Common myeloid progenitor, CD34-positive (primary cell): ENCODE measurements around the gene KRT78.
"Not testable (repeated sequence)": the region's sequence is repeated elsewhere in the genome, so short reads cannot be mapped to it uniquely, and the experiment has no call there.

Experiments used
- CTCF ChIA-PET: fragments of 350-600 bp; sonication (Branson Sonifier 250); formaldehyde crosslinking; loops from one replicate; lab custom pipeline; 2021; ENCODE audit warnings: antibody characterized with exemption; lab: Charles Lee
- POLR2A ChIA-PET: fragments of 350-600 bp; sonication (Branson Sonifier 250); formaldehyde crosslinking; loops from one replicate; lab custom pipeline; 2021; ENCODE audit warnings: antibody characterized with exemption; lab: Charles Lee
- DNase-seq, 3 donors: peaks; one replicate each; pipeline versions ENCODE4 v3.0.0 to v3.0.0-alpha.2; 2013
- H3K27ac ChIP-seq, 2 experiments: 1 replicate in 1 of 2; 2 replicates in 1 of 2; pipeline ENCODE4 v1.7.0; 2013; ENCODE audit warnings: inconsistent platforms in 2 of 2, low read length in 2 of 2, mild to moderate bottlenecking in 2 of 2, low read depth in 1 of 2, moderate library complexity in 1 of 2; ENCODE audit not compliant: severe bottlenecking in 2 of 2, insufficient read depth in 1 of 2, poor library complexity in 1 of 2
- H3K27me3 ChIP-seq, 5 experiments: replicated peaks in 2 of 5; 1 replicate in 3 of 5; 2 replicates in 2 of 5; pipeline versions ENCODE4 v1.6.1 to v1.7.0; 2013; ENCODE audit warnings: low read length in 4 of 5, mild to moderate bottlenecking in 2 of 5, moderate library complexity in 2 of 5, inconsistent platforms in 1 of 5; ENCODE audit not compliant: insufficient read depth in 5 of 5, control insufficient read depth in 4 of 5
- H3K36me3 ChIP-seq, 4 experiments: 1 replicate in 2 of 4; 2 replicates in 2 of 4; pipeline versions ENCODE4 v1.6.1 to v1.7.0; 2013; ENCODE audit warnings: low read length in 3 of 4, control low read depth in 1 of 4, mild to moderate bottlenecking in 1 of 4; ENCODE audit not compliant: control insufficient read depth in 4 of 4, insufficient read depth in 4 of 4
- H3K4me1 ChIP-seq, 4 experiments: 1 replicate in 3 of 4; 2 replicates in 1 of 4; pipeline versions ENCODE4 v1.6.1 to v1.7.1; 2013; ENCODE audit warnings: low read length in 3 of 4, mild to moderate bottlenecking in 3 of 4, control low read depth in 1 of 4, inconsistent platforms in 1 of 4, moderate library complexity in 1 of 4; ENCODE audit not compliant: control insufficient read depth in 4 of 4, insufficient read depth in 4 of 4; ENCODE audit errors: control extremely low read depth in 1 of 4
- H3K4me3 ChIP-seq, 7 experiments: 1 replicate in 4 of 7; 2 replicates in 3 of 7; pipeline versions ENCODE4 v1.5.1 to v1.7.0; 2013; ENCODE audit warnings: mild to moderate bottlenecking in 7 of 7, low read length in 6 of 7, moderate library complexity in 6 of 7, inconsistent platforms in 2 of 7, low read depth in 2 of 7, control low read depth in 1 of 7; ENCODE audit not compliant: insufficient read depth in 4 of 7, control insufficient read depth in 1 of 7; ENCODE audit errors: extremely low read depth in 1 of 7
- H3K9me3 ChIP-seq, 5 experiments: 1 replicate in 4 of 5; 2 replicates in 1 of 5; pipeline versions ENCODE4 v1.6.1 to v1.7.1; 2013; ENCODE audit warnings: low read length in 4 of 5, mild to moderate bottlenecking in 2 of 5, inconsistent platforms in 1 of 5, low read depth in 1 of 5, moderate library complexity in 1 of 5; ENCODE audit not compliant: control insufficient read depth in 4 of 5, insufficient read depth in 2 of 5; ENCODE audit errors: control extremely low read depth in 1 of 5
- WGBS: methylation state at CpG from one replicate; pipeline ENCODE4 v1.1.5; 2013; ENCODE audit not compliant: insufficient coverage; 5-methylcytosine and 5-hydroxymethylcytosine counted together

Gene KRT78

GRCh38 chr12:52861511-52861910 lies 12.7 kb upstream of the KRT78 start:
- Histone ChIP-seq H3K4me1 (no peaks in the 10 kb centered on the region), H3K9me3 (no peaks in the 10 kb centered on the region), H3K36me3 (no peaks in the 10 kb centered on the region), H3K27me3 (no peaks in the 10 kb centered on the region), H3K4me3 (no peak overlapping the region), H3K27ac (no peak overlapping the region)
- WGBS, result 98% methylated on average over 4 of the region's 7 CpGs
- CTCF ChIA-PET, result no interaction called here
- POLR2A ChIA-PET, result no interaction called here
- no peak for DNase-seq

- CTCF ChIA-PET, result interaction anchor here (0.7 to 1.7 kb wide), 5 partner anchors 19 to 498 kb away, joined by 3 to 4 read pairs (median 3); no protein-coding TSS in a partner anchor
- Histone ChIP-seq H3K36me3 (no peaks in the 10 kb centered on the region), H3K4me1 (no peaks in the 10 kb centered on the region), H3K27ac (no peak overlapping the region), H3K27me3 (no peaks in the 10 kb centered on the region), H3K9me3 (no peaks in the 10 kb centered on the region), H3K4me3 (no peak overlapping the region)
- DNase-seq, result peak in 1 of 3 donors; percentile 23
- 90% methylated on average over 2 of the region's 6 CpGs for WGBS
- POLR2A ChIA-PET, result interaction anchor here (0.9 kb wide), 1 partner anchor 9 kb away, joined by 4 read pairs; no protein-coding TSS in a partner anchor
These were observed 11.5 kb upstream of the KRT78 start for GRCh38 chr12:52860102-52860823.

DNA sequence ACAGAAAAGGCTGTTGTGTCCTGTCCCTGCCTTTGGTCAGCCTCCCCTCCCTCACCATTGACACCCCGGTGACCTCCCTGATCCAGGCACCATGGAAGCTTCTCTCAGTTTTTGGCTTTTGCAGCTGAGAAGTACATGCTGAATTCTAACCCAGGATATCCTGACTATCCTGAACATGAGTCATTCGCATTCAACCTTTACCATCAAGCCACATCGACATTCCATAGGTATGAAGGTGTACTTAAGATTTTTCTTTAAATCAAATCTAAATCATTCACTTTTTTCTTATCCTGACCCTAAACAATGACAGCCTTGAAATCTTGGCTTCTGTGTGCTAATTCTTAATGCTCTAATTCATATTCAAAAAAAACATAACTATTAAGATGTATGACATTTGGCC lies 8.7 kb upstream of the KRT78 start:
- Histone ChIP-seq H3K9me3 (no peaks in the 10 kb centered on the region), H3K27me3 (no peaks in the 10 kb centered on the region), H3K4me1 (no peaks in the 10 kb centered on the region), H3K36me3 (no peaks in the 10 kb centered on the region), H3K27ac (no peak overlapping the region), H3K4me3 (no peak overlapping the region)
- ChIA-PET CTCF (no interaction called here), POLR2A (no interaction called here)
- no peak for DNase-seq
- WGBS, result 100% methylated on average over 1 of the region's 3 CpGs

DNA sequence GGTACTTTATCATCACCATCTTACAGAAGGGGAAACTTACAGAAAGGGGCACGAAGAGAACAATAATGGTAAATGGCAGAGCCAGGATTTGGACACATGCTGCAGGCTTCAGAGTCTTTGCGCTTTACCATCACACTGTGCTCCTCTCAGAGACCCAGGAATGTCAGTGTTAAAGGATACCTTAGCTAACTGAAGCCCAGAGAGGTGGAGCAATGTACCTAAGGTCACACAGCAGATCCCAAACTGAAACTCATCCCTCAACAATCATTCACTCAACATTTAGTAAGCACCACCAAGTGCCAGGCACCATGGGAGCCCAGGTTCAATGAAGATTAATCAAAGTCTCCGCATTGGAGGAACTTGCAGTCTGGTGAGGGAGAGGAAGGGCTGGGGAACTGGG lies 8.0 kb upstream of the KRT78 start:
- ChIA-PET CTCF (interaction anchor here (0.6 to 1.2 kb wide), 4 partner anchors 9 to 273 kb away, joined by 3 to 4 read pairs (median 3); no protein-coding TSS in a partner anchor), POLR2A (no interaction called here)
- no peak for DNase-seq
- no peaks in the 10 kb centered on the region for H3K36me3 ChIP-seq
- WGBS, result 100% methylated on average over 3 of the region's 3 CpGs
- H3K27me3 ChIP-seq, result peaks cover 0 to 3% (median 0%) of the 10 kb centered on the region in 5 experiments
- no peak overlapping the region for H3K27ac ChIP-seq
- H3K4me1 ChIP-seq, result no peaks in the 10 kb centered on the region
- H3K4me3 ChIP-seq, result no peak overlapping the region
- H3K9me3 ChIP-seq, result no peaks in the 10 kb centered on the region

- no CpG with 5 or more reads among the region's 2 CpGs for WGBS
- H3K9me3 ChIP-seq, POLR2A ChIA-PET, DNase-seq, H3K36me3 ChIP-seq, H3K4me1 ChIP-seq, H3K27me3 ChIP-seq, H3K4me3 ChIP-seq, H3K27ac ChIP-seq: not testable (repeated sequence)
- CTCF ChIA-PET, result interaction anchor here (0.8 to 1.2 kb wide), 3 partner anchors 10 to 272 kb away, joined by 3 to 4 read pairs (median 3); no protein-coding TSS in a partner anchor
These were observed 7.3 kb upstream of the KRT78 start for GRCh38 chr12:52856077-52856476.

DNA sequence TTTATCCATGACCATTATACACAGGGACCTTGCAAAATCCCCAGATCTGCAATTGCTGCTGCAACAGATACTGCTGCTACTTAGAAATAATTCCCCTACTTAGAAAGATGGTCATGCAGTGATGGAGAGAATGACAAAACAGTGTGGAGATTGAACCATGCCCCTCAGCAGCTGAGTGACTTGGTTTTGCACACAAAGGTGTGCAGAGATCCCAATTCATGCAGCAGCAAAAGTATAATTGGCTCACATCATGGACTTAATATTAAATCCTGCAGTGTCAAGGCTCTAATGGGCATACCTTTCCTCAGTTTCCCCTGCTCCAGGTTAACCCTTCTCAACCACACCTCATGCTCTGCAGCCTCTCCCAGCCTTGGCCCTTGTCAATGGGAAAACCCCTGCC lies 3.0 kb upstream of the KRT78 start:
- CTCF ChIA-PET, result interaction anchor here (1.3 to 1.6 kb wide), 2 partner anchors 12 to 32 kb away, joined by 3 read pairs; no protein-coding TSS in a partner anchor

DNA sequence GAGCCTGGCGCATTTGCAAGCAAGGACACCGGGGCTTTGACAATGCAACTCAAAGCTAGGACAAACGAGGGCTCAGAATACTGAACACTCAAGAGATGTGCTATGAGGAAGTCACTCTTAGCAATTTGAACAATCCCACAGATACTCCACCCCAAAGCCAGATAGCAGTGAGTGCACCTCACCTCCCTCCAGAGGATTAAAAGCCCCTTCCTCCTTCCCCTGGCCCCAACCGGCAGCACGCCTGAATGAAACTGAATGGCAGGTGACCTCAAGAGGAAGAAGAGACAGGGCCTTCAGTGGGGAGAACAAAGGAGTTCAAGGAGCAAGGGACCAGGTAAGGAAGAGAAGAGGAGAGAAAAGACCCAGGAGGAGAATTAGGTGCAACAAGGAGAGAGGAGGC lies 1.9 kb upstream of the KRT78 start:
- Histone ChIP-seq H3K27me3 (peaks cover 0 to 9% (median 5%) of the 10 kb centered on the region in 5 experiments), H3K9me3 (no peaks in the 10 kb centered on the region), H3K4me1 (no peaks in the 10 kb centered on the region), H3K36me3 (no peaks in the 10 kb centered on the region), H3K27ac (no peak overlapping the region), H3K4me3 (no peak overlapping the region)
- POLR2A ChIA-PET, result no interaction called here
- CTCF ChIA-PET, result interaction anchor here (1.6 kb wide), 1 partner anchor 11 kb away, joined by 3 read pairs; no protein-coding TSS in a partner anchor
- DNase-seq, result no peak
- 100% methylated on average over 2 of the region's 5 CpGs for WGBS

More for the DNA sequence above, 3.0 kb upstream of the KRT78 start:
- H3K9me3 ChIP-seq, result no peaks in the 10 kb centered on the region
- H3K4me1 ChIP-seq, result no peaks in the 10 kb centered on the region
- peaks cover 0 to 8% (median 5%) of the 10 kb centered on the region in 5 experiments for H3K27me3 ChIP-seq
- no peak overlapping the region for H3K4me3 ChIP-seq
- H3K27ac ChIP-seq, result no peak overlapping the region
- no peaks in the 10 kb centered on the region for H3K36me3 ChIP-seq
- POLR2A ChIA-PET, result interaction anchor here (0.6 kb wide), 1 partner anchor 199 kb away, joined by 4 read pairs; no protein-coding TSS in a partner anchor
- no peak for DNase-seq
